Measurements from ENCODE around the gene CARMIL1.

CARMIL1 gene

DNA sequence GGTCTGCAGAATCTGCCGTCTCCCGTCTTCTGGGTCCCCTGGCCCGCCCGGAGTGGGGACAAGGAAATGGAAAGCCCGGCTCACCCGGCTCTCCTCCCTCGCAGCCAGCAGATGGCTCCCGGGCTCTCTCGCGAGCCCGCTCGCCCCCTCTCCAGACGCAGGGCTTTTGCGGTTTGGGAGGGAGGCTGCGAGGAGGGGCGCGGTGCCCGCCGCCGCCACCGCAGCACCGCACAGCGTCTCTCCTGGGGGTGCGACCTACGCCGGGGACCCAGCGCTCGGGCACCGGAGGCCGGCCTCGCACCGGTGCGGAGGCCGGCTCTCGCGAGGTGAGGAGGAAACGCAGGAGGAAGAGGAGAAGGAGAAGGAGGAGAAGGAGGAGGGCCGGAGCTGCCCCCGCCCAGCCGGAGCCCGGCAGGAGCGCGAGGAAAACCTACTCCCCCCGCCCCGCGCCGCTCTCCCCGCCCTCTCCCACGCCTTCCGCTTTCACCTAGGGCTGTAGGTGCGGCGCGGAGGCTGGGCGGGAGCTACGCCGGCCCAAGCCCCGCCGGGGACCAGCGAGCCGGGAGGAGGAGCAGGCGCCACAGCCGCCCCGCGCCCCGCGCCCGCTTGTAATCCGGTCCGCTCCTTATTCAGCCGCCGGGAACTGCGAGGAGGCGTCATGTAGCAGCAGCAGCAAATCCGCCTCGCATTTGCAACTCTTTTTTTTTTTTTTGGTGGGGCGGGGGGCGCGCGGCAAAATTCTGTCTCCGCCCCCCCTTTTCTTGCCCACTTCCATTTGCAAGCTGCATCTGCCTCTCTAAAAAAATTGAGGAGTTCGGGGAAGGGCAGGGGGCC is at the start of gene CARMIL1:
CARMIL1 (plus strand) TSS at position 461 of the 834 bp plus-strand sequence. CDS start 422 bp downstream, outside the sequence.
- DNase-seq (ENCODE audit: low spot score): peak; percentile 92

DNA sequence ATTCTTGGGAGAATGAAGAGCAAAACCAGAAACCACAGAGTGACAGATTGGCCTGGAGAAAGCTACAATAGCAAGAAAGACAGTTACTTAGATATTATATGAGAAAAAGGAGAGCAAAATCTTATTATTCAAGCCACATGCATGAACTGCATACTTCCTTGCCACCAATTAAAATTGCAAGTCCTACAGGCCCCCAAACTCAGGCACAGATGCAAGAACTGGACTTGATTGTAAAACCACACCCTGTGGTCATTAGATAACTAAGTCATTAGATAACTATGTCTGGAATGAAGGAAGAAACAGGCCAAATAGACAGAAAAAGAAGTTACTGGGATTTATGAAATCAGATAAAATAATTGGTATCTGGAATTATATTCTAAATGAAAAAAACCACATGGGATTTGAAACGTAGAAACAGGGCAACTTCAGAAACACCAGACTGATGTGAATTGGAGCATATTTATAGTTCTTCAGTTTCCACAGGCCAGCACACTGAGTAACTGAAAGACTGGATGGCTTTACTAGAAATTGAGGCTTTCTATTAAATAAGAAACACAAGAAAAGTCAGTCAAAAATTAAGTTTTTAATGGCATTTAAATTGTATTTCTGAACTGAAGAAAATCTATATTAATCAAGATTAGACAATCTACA is 49.4 kb upstream of the CARMIL1 start:
- peak; percentile 87 for DNase-seq (ENCODE audit: low spot score)

DNA sequence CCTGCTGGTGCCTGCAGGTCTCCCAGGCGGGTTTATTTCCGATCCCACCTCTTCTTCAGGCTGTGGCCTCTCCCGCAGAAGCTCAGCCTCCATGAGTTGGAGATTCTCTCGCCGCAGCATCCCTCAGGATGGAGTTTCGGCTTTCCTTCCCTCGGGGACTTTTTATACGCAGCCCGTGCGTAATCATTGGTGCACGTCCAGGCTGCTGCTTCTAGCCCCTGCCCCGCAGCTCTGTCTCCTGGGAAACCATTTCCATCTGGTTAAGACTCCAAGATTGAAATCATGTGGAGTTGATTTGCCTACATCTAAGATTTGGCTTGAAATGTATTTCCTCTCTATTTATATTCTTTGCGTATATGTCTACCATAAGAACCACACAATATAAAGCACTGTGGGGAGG is 46.7 kb upstream of the CARMIL1 start:
- DNase-seq (ENCODE audit: low spot score): no peak

DNA sequence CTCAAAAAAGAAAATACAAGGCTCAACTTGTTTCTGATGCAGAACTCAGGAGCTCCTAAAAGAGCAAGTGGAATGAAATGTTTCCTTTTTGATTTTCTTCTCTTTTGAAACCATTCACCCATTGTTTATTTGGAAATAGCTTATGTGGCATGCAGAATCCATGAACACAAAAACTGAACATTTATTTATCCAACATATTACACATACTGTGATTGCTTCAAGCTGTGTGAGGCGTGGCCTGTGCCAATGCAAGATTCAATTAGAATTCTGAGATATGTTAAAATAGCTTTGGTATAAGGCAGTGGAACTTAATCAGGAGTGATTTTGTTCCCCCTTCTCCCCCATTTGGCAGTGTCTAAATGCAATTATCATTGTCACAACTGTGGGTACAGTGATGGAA is 45.9 kb upstream of the CARMIL1 start:
- no peak for DNase-seq (ENCODE audit: low spot score)

DNA sequence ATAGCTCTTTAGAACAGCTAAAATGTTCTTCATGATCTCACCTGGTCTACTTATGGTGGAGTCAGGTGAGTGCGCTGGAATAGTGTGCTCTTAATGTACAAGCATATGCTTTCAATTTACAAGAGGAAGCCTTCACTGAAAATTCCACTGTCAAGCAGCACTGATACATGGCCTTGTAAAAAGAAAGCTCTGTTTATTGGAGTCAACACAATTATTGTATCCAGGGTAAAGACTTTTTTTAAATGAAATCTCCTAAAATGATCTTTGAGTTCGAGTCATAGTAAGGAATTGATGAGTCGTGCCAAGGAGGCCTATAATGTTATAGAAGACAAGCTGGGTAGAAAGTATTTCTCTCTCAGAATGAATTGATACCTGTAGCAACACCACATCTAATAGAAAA is 41.6 kb upstream of the CARMIL1 start:
- no peak for DNase-seq (ENCODE audit: low spot score)

DNA sequence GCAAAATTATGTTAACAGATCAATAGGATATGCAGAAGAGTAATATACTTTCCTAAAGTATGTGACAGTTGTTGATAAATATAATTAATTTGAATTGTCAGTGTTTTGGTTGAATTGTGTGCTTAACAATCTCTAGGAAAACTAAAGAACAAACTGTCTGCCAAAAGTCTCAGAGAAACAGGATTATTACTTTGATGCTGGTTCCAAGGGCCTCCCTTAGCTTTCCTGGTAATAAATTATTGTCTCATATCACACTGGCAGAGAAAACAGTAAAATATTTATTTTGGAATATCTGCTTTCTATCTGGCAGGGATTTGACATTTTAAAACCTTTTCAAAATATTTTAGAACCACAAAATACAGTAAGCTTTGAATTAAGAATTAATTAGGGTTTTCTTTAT is 40.1 kb upstream of the CARMIL1 start:
- DNase-seq (ENCODE audit: low spot score): no peak

DNA sequence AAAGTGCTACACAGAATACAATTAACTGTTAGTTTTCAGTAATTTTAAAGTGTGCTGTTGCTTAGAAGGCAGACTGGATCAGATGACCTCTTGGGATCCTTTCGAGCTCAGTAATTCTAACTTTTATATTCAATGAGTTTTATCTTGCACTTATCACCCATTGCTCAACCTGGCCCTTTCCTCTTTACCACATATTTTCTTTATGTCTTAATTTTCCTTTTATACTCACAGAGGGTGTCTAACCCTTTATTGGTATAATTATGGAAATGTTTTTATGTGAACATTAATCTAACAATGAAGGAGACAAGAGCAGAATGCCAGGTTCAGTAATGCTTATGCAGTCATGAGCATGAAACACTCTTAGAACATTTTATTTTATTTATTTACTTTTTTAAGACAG is 39.7 kb upstream of the CARMIL1 start:
- no peak for DNase-seq (ENCODE audit: low spot score)

DNA sequence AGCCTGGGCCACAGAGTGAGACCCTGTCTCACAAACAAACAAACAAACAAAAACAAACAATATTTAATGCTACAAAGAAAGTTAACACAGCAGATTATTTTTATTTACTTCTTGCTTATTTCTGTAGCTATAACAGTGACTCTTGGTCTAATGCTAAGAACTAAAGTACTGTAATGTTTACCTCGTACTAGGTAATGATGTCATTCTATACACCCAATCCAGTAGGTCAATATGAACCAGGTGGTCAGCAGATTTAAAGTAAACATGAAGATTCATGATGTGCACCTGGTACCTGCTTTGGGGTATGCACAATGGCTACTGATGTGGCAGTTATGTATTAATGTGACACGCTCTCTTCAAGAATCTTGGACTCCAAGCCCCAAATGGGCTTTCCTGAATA is 36.6 kb upstream of the CARMIL1 start:
- DNase-seq (ENCODE audit: low spot score): no peak

DNA sequence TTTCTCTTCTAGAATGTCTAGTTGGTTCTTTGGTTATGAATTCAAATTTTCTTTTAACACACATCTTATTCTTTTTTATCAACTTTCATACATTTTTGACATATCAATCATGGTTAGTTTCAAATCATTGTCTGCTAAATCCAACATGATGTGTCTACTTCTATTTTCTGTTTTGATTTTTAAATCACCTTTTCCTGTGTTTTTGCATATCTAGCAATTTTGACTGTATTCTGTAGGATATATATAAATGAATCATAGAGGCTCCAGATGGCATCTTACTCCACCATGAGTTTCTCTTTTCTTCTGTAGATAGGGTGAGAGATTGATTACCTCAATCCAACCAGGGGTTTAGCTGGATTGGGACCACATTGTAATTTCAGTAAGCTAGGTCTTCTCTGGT is 34.3 kb upstream of the CARMIL1 start:
- DNase-seq (ENCODE audit: low spot score): no peak

DNA sequence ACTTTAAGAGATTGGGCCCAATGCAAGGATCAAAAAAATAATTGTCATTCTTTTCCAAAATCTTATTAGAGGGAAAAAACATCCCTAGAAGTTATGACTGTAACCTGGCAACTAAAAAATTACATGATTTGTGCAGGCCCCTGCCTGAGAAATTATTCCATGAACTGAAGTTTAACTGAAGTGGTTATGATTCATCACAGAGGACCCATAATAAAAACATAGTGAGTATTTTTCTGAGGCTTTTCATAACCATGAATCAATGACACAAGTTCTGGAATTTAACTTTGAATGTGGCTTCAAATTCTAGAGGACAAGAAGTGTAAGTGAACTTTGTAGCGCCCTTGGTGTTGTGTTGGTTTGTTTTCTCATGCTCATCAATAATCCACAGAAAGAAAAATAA is 31.1 kb upstream of the CARMIL1 start:
- peak; percentile 30 for DNase-seq (ENCODE audit: low spot score)

DNA sequence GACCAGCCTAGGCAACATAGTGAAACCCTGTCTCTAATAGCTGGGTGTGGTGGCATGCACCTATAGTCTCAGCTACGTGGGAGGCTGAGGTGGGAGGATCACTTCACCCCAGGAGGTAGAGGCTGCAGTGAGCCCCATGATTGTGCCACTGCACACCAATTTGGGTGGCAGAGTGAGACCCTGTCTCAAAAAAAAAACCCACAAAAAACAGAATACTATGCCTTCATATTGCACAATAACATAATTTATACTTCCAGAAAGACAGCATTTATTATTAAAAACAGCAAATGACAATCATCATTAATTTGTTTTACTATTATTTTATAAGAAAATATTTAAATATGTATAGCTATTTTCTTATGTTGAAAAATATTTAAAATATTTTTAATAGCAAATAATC is 30.0 kb upstream of the CARMIL1 start:
- DNase-seq (ENCODE audit: low spot score): no peak

DNA sequence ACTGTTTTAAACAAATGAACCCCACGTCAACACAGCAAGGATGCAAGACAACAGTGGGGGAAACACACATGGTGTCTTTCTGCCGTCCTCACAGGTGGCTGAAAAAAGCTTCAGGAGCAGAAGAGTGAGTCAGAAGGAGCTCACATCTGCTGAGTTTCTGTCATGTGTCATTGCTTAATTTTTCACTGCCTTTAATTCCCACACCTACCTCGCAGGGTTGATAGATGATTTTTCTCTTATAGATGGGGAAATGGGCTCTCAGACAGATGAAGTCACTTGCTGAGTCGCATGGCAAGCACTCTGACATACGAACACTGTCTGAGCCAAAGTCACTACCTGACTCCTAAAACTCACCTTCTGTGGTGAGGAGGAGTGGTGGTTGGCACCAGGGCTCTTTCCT is 28.3 kb upstream of the CARMIL1 start:
- peak; percentile 27 for DNase-seq (ENCODE audit: low spot score)

DNA sequence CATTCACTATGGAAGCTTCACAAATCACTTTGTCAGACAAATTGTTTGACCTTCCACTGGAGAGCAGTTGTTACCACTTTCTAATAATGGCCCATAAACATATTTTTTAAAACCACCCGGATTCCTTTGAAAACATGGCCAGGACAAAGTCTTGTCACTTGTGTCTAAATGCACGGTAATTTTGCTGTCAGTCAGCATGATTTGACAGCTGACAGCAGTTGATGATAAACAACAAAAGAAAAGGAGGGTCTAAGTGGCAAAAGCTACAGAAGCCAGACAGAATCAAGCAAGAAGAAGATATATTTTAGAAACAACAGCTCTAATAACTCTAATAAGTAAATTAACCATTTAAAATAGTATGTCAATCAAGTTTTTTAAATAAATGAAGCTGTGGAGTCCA is 27.7 kb upstream of the CARMIL1 start:
- DNase-seq (ENCODE audit: low spot score): no peak

DNA sequence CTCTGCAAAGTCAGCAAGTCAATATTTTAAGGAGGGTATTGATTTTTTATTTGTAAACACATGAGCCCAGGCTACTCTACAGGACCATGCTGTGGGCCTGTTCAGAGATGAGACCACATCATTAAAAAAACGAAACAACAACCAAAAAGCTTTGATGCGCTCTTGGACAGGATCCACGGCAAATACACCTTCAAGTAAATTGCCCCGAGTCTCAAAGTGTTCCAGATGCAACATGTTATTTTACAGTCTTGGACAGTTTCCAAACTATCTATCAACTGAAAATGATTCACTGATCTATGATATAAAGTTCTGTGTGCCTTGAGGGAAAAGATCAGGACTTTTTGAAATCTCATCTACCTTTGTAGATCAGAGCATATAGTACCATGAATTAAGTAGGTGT is 25.8 kb upstream of the CARMIL1 start:
- peak; percentile 45 for DNase-seq (ENCODE audit: low spot score)

DNA sequence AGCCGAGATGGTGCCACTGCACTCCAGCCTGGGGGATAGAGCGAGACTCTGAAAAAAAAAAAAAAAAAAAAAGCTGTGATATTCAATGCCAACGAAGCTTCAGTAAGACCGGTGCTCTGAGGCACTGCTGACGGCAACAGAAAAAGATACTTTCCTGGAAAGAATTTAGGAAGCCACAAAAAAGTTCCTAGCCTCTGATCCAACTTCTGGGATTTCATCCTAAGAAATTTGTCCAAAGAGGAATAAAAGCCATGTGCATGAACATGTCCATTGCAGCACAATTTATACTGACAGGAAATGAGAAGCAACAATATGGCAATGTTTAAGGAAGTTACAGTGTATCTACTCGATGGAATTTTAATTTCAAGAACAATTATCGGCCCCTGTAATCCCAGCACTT is 24.5 kb upstream of the CARMIL1 start:
- DNase-seq (ENCODE audit: low spot score): no peak

DNA sequence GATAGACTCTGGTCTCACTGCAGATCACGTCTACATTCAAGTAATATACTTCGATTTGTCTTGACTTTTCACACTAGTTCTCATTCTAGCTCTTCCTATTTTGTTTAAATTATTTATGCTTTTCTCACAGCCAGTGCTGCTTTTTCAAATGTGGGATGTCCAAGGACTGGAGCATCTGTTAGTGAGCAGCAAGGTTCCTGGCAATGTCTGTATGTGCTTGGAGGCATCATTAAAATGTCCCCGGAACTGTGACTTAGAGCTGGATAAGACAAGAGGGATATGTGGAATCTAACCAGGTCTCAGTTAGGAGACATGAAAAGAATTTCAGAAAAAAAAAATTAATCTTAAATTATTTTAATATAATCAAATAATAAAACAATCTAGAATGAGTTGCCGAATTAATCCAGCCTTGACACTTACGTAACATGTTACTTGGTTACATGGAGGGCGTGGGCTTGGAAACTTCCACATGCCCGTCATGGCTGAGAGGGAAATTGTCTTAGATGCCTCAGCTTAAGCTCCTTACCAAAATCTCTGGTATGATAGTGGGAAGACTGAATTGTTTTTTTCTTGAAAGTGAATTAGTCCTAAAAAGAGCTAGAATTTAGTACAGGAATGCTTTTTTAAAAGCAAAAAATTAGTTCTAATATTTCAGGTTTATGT is 21.4 kb upstream of the CARMIL1 start:
- DNase-seq (ENCODE audit: low spot score): no peak

DNA sequence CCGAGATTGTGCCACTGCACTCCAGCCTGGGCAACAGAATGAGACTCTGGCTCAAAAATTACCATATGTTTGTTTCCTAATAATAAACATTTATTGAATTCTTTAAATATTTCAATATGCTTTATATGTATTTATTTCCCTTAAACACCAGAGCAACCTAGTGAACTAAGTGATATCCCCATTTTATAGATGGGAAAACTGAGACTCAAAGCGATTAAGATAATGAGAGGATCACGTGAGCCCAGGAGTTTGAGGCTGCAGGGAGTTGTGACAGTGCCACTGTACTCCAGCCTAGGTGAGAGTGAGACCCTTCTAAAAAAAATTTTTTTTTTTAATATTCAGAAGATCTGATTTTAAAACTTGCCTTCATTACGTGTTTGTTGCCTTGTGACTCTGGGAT is 19.4 kb upstream of the CARMIL1 start:
- DNase-seq (ENCODE audit: low spot score): no peak

DNA sequence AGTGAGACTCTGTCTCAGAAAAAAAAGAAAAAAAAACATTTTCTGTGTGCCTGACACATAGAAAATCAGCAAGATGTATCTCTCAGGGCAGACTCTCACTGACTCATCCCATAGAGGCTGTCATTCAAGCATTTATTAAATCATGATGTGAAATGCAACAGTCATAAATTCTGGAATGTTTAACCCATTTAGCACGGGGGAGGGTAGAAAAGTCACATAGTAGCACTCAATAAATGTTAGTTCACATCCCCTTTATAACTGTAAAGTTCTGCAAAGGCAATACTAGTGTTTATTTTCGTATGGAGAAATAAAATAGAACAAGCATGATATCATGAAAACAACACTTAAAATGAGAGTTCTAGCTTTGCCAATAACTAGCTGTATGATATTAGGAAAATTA is 15.5 kb upstream of the CARMIL1 start:
- DNase-seq (ENCODE audit: low spot score): no peak

DNA sequence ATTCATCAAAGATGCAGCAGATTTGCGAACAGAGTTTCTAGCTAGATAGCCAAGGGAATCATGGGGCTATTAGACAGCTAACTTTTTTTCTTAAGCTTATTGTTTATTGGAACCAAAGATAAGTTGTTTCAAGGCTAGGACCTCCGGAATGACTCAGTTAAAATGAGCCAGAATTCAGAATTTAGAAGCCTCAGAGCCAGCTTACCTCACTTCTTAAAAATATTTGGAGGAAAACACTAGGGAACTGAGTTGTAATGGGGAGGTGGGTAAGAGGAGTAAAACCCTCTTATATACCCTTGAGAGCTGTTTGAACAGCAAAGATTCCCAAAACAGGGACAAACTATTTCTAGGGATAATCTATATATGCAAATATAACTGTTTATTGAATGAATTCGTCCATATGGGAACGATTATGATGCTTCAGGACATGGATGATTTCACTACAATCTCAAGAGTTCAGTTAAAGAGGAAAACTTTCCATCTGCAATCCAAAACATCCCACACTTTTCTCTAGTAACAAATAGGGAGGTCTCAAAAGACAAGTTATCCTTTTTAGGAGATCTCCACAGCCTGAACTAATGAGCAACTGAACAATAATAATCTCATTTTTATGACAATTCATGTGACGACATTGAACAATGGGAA is 12.6 kb upstream of the CARMIL1 start:
- no peak for DNase-seq (ENCODE audit: low spot score)

DNA sequence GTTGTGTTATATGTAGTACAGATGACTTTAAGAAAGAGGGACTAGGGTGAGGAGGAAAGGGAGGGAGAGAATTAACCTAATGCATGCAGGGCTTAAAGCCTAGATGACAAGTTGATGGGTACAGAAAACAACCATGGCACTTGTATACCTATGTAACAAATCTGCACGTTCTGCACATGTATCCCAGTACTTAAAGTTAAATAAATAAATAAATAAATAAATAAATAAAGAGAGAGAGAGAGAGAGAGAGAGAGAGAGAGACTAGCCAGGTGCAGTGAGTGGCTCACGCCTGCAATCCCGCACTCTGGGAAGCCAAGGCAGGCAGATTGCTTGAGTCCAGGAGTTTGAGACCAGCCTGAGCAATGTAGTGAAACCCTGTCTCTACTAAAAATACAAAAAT is 11.5 kb upstream of the CARMIL1 start:
- DNase-seq (ENCODE audit: low spot score): no peak

DNA sequence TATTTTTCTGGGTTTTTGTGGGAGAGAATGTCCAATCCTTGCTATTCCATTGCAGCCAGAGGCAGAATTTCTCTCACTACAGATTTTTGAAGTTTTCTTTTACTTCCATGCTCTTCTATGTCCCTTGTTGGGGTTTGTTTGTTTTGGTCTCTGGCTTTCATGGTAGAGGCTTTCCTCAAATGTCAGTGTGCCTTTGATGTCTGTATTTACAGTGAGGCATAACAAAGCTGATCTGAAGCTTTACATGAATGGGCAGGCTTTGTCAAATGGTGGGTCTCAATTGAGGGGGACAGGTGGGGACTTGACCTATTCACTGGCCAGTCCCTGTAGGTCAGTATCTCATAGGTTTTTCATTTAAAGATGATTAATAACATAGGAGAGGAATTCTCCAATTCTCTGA is 8.6 kb upstream of the CARMIL1 start:
- DNase-seq (ENCODE audit: low spot score): no peak

DNA sequence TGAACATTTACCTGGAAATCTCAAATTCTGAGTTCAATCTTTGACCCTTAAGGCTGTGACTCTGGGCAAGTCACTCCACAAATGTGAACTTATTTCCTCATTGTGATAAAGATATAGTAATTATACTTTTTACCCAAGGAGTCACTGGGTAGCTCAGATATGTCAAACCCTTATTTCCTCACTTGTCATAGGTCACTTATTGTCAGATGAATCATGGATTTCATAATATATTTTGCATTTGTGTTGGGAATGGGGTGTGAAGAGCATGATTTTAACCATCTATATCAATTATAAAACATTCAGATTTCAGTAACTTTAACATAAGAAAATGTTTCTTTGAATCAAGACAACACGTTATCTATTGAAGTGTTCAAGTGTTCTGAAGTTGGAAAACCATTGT is 3.7 kb upstream of the CARMIL1 start:
- DNase-seq (ENCODE audit: low spot score): no peak

DNA sequence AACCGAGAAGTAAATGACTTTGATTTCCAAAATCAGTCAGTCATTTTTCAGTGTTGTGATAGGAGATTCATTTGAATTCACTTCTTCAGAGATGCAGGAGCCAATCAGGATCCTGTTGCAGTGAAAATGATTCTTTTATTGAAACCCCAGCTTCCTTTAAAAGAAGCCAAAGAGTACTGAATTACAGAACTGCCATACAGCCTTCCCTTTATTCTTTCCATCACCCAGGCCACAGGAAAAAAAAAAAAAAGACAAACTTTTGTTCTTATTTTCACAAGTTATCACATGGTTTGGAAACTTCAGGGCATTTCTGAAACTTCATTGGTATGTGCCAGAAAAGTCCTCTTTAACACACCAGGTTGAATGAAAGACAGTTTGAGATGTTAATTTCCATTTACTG is 1.8 kb upstream of the CARMIL1 start:
- DNase-seq (ENCODE audit: low spot score): no peak
